OCI-LY7 (cell line): ENCODE data around the gene TCERG1L. TPM values are rescaled to one million over a fixed set of nuclear protein-coding genes. Genes with fewer than 3 reads are reported as not detected.

Source experiments
- BruUV-seq: library from RNA; stranded (reverse); fragments of 400-500 nt; replicated peaks from 2 replicates; lab custom pipeline; 2021; lab: Mats Ljungman, UMichigan
- CTCF ChIA-PET: fragments of 300-600 bp; sonication (Branson Sonifier 250); formaldehyde crosslinking; loops from one replicate; lab custom pipeline; 2022; ENCODE audit warnings: antibody characterized with exemption; ENCODE audit not compliant: unreplicated experiment; lab: Charles Lee
- POLR2A ChIA-PET: fragments of 300-600 bp; sonication (Branson Sonifier 250); formaldehyde crosslinking; loops from one replicate; lab custom pipeline; 2022; ENCODE audit warnings: antibody characterized with exemption; lab: Charles Lee
- DNase-seq: peaks from one replicate; pipeline ENCODE4 v3.0.0-alpha.2; 2015; ENCODE audit warnings: low spot score
- H2AFZ ChIP-seq: fragments of 200-600 bp; sonication (generic), shearing (Covaris generic); 2 replicates; pipeline ENCODE4 v1.6.1; 2014; ENCODE audit warnings: mild to moderate bottlenecking, antibody characterized with exemption, low read length, moderate library complexity
- H3K27ac ChIP-seq: fragments of 200-600 bp; sonication (generic); 2 replicates; pipeline ENCODE4 v1.5.1; 2014; ENCODE audit warnings: mixed run types, low read depth, mild to moderate bottlenecking, moderate library complexity, low read length, inconsistent platforms; ENCODE audit not compliant: poor library complexity, severe bottlenecking
- H3K36me3 ChIP-seq: fragments of 200-600 bp; sonication (generic); 2 replicates; pipeline ENCODE4 v1.6.1; 2014; ENCODE audit warnings: mild to moderate bottlenecking, antibody characterized with exemption, low read length, moderate library complexity, mixed read lengths; ENCODE audit not compliant: insufficient read depth
- H3K4me1 ChIP-seq: fragments of 200-600 bp; sonication (generic); 2 replicates; pipeline ENCODE4 v1.5.1; 2014; ENCODE audit warnings: mild to moderate bottlenecking, low read length; ENCODE audit not compliant: insufficient read depth, poor library complexity, severe bottlenecking
- H3K4me2 ChIP-seq: fragments of 200-600 bp; sonication (generic); 2 replicates; pipeline ENCODE4 v1.6.1; 2014; ENCODE audit warnings: mild to moderate bottlenecking, low read length
- H3K4me3 ChIP-seq: fragments of 200-600 bp; sonication (generic); 2 replicates; pipeline ENCODE4 v1.5.1; 2014; ENCODE audit warnings: mild to moderate bottlenecking, low read depth, low read length; ENCODE audit not compliant: poor library complexity, severe bottlenecking
- H3K79me2 ChIP-seq: fragments of 200-600 bp; sonication (generic); 2 replicates; pipeline ENCODE4 v1.6.1; 2016; ENCODE audit warnings: low read depth, mild to moderate bottlenecking, low read length, moderate library complexity, mixed read lengths; ENCODE audit not compliant: insufficient read depth
- H3K9me2 ChIP-seq: fragments of 200-600 bp; sonication (generic); 2 replicates; pipeline ENCODE4 v1.6.1; 2016; ENCODE audit warnings: mild to moderate bottlenecking, low read length, mixed read lengths; ENCODE audit not compliant: insufficient read depth
- H3K9me3 ChIP-seq: fragments of 200-600 bp; sonication (generic); 2 replicates; pipeline ENCODE4 v1.6.1; 2014; ENCODE audit warnings: mild to moderate bottlenecking, mixed run types, low read length, mixed read lengths
- H4K20me1 ChIP-seq: fragments of 200-600 bp; sonication (generic); 2 replicates; pipeline ENCODE4 v1.6.1; 2014; ENCODE audit warnings: mild to moderate bottlenecking, antibody characterized with exemption, low read length, moderate library complexity, mixed read lengths; ENCODE audit not compliant: insufficient read depth
- EZH2phosphoT487 ChIP-seq: fragments of 200-600 bp; sonication (generic); IDR thresholded peaks from 2 replicates; pipeline ENCODE4 v1.6.1; 2018; ENCODE audit warnings: low read depth, borderline replicate concordance, mild to moderate bottlenecking, mixed run types, antibody characterized with exemption, low read length, moderate library complexity, mixed read lengths
- intact Hi-C: fragments of 100-400 bp; cut with micrococcal nuclease; formaldehyde crosslinking; loops from one replicate; pipeline ENCODE4 v1.10.0; 2022; ENCODE audit not compliant: unreplicated experiment
- total RNA-seq, 2 experiments: library from RNA; depleted of rRNA in 1 of 2; stranded (reverse); fragments of >200 nt in 1 of 2; shearing (Covaris generic) in 1 of 2; gene quantifications; 2 replicates each; pipeline ENCODE4 v1.2.3, GENCODE V29; 2014 to 2022
- TF ChIP-seq, protein P1 (sequence below): fragments of 200-600 bp; sonication (generic); conservative IDR thresholded peaks from 2 replicates; pipeline ENCODE4 v1.5.1; 2014; ENCODE audit warnings: mild to moderate bottlenecking, antibody characterized with exemption, low read length, moderate library complexity, mixed read lengths

Gene TCERG1L
- total RNA-seq, 2 experiments from 2014 or later: not detected

DNA sequence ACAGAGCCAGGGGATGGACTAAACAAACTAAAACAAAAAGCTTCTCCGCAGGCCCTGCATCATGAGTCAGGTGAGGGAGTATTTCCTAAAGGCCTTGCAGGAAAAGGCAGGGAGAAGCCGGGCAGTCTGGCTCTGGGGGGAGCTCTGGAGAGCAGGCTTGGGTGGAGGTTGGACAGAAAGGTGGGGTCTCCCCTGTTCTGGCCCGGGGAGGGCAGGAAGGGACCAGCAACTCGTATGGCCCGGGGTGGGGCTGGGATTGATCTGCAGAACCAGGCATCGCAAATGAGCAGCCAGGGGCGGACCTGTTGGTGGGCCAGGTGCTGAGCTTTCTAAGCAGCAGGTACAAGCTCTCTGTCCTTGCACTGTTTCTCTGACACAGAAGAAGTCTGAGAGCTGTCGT lies 235.2 kb downstream of the TCERG1L start:
- no peaks in the 10 kb centered on the region for H3K79me2 ChIP-seq
- DNase-seq: no peak
- ChIA-PET POLR2A (interaction anchor here (0.6 kb wide), 1 partner anchor 496 kb away, joined by 3 read pairs; no protein-coding TSS in a partner anchor), CTCF (no interaction called here)
- no peaks in the 10 kb centered on the region for H3K36me3 ChIP-seq
- no peak overlapping the region for H3K27ac ChIP-seq
- H3K4me1 ChIP-seq: no peaks in the 10 kb centered on the region
- H3K9me3 ChIP-seq: no peaks in the 10 kb centered on the region
- no peaks in the 10 kb centered on the region for H3K9me2 ChIP-seq
- H2AFZ ChIP-seq: no peak overlapping the region
- intact Hi-C loops: no loop called here
- no TSS peak for BruUV-seq
- H4K20me1 ChIP-seq: no peaks in the 10 kb centered on the region
- no peak for TF ChIP-seq EZH2phosphoT487
- TF ChIP-seq, protein P1, sequence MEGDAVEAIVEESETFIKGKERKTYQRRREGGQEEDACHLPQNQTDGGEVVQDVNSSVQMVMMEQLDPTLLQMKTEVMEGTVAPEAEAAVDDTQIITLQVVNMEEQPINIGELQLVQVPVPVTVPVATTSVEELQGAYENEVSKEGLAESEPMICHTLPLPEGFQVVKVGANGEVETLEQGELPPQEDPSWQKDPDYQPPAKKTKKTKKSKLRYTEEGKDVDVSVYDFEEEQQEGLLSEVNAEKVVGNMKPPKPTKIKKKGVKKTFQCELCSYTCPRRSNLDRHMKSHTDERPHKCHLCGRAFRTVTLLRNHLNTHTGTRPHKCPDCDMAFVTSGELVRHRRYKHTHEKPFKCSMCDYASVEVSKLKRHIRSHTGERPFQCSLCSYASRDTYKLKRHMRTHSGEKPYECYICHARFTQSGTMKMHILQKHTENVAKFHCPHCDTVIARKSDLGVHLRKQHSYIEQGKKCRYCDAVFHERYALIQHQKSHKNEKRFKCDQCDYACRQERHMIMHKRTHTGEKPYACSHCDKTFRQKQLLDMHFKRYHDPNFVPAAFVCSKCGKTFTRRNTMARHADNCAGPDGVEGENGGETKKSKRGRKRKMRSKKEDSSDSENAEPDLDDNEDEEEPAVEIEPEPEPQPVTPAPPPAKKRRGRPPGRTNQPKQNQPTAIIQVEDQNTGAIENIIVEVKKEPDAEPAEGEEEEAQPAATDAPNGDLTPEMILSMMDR: no peak
- no peak overlapping the region for H3K4me3 ChIP-seq
- no peak overlapping the region for H3K4me2 ChIP-seq

GRCh38 chr10:131075218-131075770 lies 236.2 kb downstream of the TCERG1L start:
- CTCF ChIA-PET: no interaction called here
- POLR2A ChIA-PET: no interaction called here
- Histone ChIP-seq H3K4me2 (no peak overlapping the region), H3K9me3 (no peaks in the 10 kb centered on the region), H3K27ac (no peak overlapping the region), H3K4me1 (no peaks in the 10 kb centered on the region), H3K36me3 (no peaks in the 10 kb centered on the region), H2AFZ (no peak overlapping the region), H4K20me1 (no peaks in the 10 kb centered on the region), H3K9me2 (no peaks in the 10 kb centered on the region), H3K79me2 (no peaks in the 10 kb centered on the region), H3K4me3 (no peak overlapping the region)
- TF ChIP-seq EZH2phosphoT487: no peak
- TF ChIP-seq, protein P1: no peak
- no TSS peak for BruUV-seq
- no peak for DNase-seq
- intact Hi-C loops: no loop called here

GRCh38 chr10:131074682-131075081 lies 236.8 kb downstream of the TCERG1L start:
- TF ChIP-seq, protein P1: no peak
- no peak for TF ChIP-seq EZH2phosphoT487
- H3K27ac ChIP-seq: no peak overlapping the region
- H3K4me3 ChIP-seq: no peak overlapping the region
- DNase-seq: no peak
- H4K20me1 ChIP-seq: no peaks in the 10 kb centered on the region
- H3K9me3 ChIP-seq: no peaks in the 10 kb centered on the region
- H3K79me2 ChIP-seq: no peaks in the 10 kb centered on the region
- POLR2A ChIA-PET: no interaction called here
- H3K4me1 ChIP-seq: no peaks in the 10 kb centered on the region
- no peaks in the 10 kb centered on the region for H3K36me3 ChIP-seq
- intact Hi-C loops: no loop called here
- H2AFZ ChIP-seq: no peak overlapping the region
- no peaks in the 10 kb centered on the region for H3K9me2 ChIP-seq
- no peak overlapping the region for H3K4me2 ChIP-seq
- CTCF ChIA-PET: no interaction called here
- no TSS peak for BruUV-seq
